ENCODE measurements around the gene ZNF579. TPM values are rescaled to one million over a fixed set of nuclear protein-coding genes. Genes with fewer than 3 reads are reported as not detected.
A peak's percentile ranks its signal among the peaks of the same experiment; 100 is the strongest.

Gene ZNF579
- total RNA-seq, 2 experiments from 2014 or later = 7.2 TPM

- TF ChIP-seq CTCF (IDR thresholded peaks at IDR 0.05) = no peak
- Mint-ChIP-seq H3K4me1 (ENCODE audit: low read depth) (peaks cover 34% of the 10 kb centered on the region), H3K4me3 (peak overlapping the region; percentile 88), H3K27ac (peak overlapping the region; percentile 84), H3K36me3 (ENCODE audit: low read depth) (peaks cover 23% of the 10 kb centered on the region), H3K9me3 (peaks cover 2% of the 10 kb centered on the region), H3K27me3 (no peaks in the 10 kb centered on the region)
- ATAC-seq (no peak), DNase-seq (no peak)
- intact Hi-C loops (cut with micrococcal nuclease) = no loop called here
- ChIA-PET CTCF (interaction anchor here (4.0 kb wide), 1 partner anchor 32 kb away, joined by 24 read pairs; no protein-coding TSS in a partner anchor), POLR2A (interaction anchor here (1.0 kb wide), 1 partner anchor 24 kb away, joined by 4 read pairs; the partner anchor contains the start of gene ZNF784)
Measured at GRCh38 chr19:55601084-55601483, 20.4 kb upstream of the ZNF579 start.

GRCh38 chr19:55600662-55601028 is 20.0 kb upstream of the ZNF579 start:
- CTCF ChIA-PET = interaction anchor here (4.0 kb wide), 1 partner anchor 32 kb away, joined by 24 read pairs; no protein-coding TSS in a partner anchor
- TF ChIP-seq CTCF (IDR thresholded peaks at IDR 0.05) = no peak
- Mint-ChIP-seq H3K4me3 (peak overlapping the region; percentile 88), H3K27me3 (no peaks in the 10 kb centered on the region), H3K4me1 (ENCODE audit: low read depth) (peaks cover 32% of the 10 kb centered on the region), H3K9me3 (peaks cover 2% of the 10 kb centered on the region), H3K27ac (peak overlapping the region; percentile 84), H3K36me3 (ENCODE audit: low read depth) (peaks cover 28% of the 10 kb centered on the region)
- POLR2A ChIA-PET = interaction anchor here (1.0 kb wide), 1 partner anchor 24 kb away, joined by 4 read pairs; the partner anchor contains the start of gene ZNF784
- intact Hi-C loops (cut with micrococcal nuclease) = no loop called here
- no peak for ATAC-seq
- no peak for DNase-seq

DNA sequence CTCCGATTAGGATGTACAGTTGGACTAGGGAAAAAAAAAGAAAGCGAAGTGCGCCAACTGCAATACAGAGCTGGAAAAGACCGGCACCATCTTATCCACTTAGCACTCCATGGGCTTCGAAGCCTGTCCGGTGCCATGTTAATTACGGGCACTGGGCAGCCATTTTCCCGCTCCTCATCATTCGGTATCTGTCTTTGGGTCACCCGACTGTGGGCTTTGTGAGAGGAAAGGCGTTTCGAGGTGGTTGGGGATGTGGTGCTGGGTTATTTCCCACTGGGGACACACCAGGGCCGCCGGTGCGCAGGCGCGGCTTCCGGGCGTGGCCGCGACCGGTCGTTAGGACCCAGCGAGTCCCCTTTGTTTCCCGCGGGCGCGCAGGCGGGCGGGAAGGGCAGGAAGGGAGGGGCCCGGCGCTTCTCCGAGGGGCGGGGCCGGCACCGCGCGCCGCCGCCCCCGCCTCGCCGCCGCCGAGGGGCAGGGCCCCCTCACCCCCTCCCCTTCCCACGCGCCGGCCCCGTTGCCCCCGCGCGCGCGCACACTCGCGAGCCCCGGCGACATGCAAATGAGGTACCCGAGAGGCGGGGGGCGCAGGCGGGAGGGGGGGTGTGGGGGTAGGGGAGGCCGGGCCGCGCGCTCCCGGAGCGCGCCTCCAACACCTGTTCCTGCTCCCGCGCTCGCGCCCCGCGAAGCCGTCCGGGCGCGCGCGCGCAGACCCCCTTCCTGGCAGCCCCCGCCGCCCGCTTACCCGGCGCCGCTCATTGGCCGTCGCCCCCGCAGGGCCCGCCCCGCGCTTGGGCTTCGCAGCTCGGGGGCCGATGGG is 19.4 kb upstream of the ZNF579 start, which contains the start of gene ZNF524:
Gene ZNF524, plus strand, starts transcription at position 447 of the 820 bp plus-strand sequence. CDS start 1,825 bp downstream, outside the sequence.
- Mint-ChIP-seq H3K27me3 (no peaks in the 10 kb centered on the region), H3K27ac (peak within 1 kb of the TSS; percentile 99), H3K4me1 (ENCODE audit: low read depth) (peaks cover 32% of the 10 kb centered on the region), H3K36me3 (ENCODE audit: low read depth) (peaks cover 34% of the 10 kb centered on the region), H3K9me3 (peaks cover 2% of the 10 kb centered on the region), H3K4me3 (peak within 1 kb of the TSS; percentile 88)
- ChIA-PET POLR2A (interaction anchor here (0.6 to 2.2 kb wide), 9 partner anchors 14 to 397 kb away, joined by 3 to 8 read pairs (median 5); partner anchors contain the start of genes ZNF581, ZNF628 and ZNF784), CTCF (interaction anchor here (1.3 to 4.0 kb wide), 4 partner anchors 26 to 96 kb away, joined by 4 to 24 read pairs (median 8); no protein-coding TSS in a partner anchor)
- DNase-seq (peak; percentile 86), ATAC-seq (peak; percentile 50)
- intact Hi-C loops (cut with micrococcal nuclease) = no loop called here
- TF ChIP-seq CTCF (IDR thresholded peaks at IDR 0.05) = no peak

- Mint-ChIP-seq H3K4me3 (peak within 1 kb of the TSS; percentile 88), H3K4me1 (ENCODE audit: low read depth) (peaks cover 28% of the 10 kb centered on the region), H3K27ac (peak within 1 kb of the TSS; percentile 99), H3K27me3 (no peaks in the 10 kb centered on the region), H3K9me3 (peaks cover 4% of the 10 kb centered on the region), H3K36me3 (ENCODE audit: low read depth) (peaks cover 39% of the 10 kb centered on the region)
- ChIA-PET POLR2A (interaction anchor here (0.6 to 2.2 kb wide), 10 partner anchors 14 to 396 kb away, joined by 3 to 8 read pairs (median 4); partner anchors contain the start of genes ZNF581, ZNF628 and ZNF784), CTCF (interaction anchor here (1.2 to 4.0 kb wide), 5 partner anchors 12 to 95 kb away, joined by 3 to 24 read pairs (median 6); no protein-coding TSS in a partner anchor)
- ATAC-seq = peak; percentile 74
- intact Hi-C loops (cut with micrococcal nuclease) = no loop called here
- no peak for TF ChIP-seq CTCF (IDR thresholded peaks at IDR 0.05)
- peak; percentile 98 for DNase-seq
Measured at GRCh38 chr19:55599468-55599841, 18.8 kb upstream of the ZNF579 start, which contains the start of gene FIZ1. FIZ1 (minus strand) TSS chr19:55599517; CDS start chr19:55597865, 1,652 bp downstream.

Data from activated CD8-positive, alpha-beta T cell treated with anti-CD3 and anti-CD28 coated beads for 36 hours (primary cell).